DMS79 treated with DMSO at 0.1 percent for 48 hours (cell line): ENCODE measurements around the gene MAD1L1.

Experiments
- DNase-seq: peaks from one replicate; lab custom pipeline; 2025; lab: John Stamatoyannopoulos, UW

Gene MAD1L1

DNA sequence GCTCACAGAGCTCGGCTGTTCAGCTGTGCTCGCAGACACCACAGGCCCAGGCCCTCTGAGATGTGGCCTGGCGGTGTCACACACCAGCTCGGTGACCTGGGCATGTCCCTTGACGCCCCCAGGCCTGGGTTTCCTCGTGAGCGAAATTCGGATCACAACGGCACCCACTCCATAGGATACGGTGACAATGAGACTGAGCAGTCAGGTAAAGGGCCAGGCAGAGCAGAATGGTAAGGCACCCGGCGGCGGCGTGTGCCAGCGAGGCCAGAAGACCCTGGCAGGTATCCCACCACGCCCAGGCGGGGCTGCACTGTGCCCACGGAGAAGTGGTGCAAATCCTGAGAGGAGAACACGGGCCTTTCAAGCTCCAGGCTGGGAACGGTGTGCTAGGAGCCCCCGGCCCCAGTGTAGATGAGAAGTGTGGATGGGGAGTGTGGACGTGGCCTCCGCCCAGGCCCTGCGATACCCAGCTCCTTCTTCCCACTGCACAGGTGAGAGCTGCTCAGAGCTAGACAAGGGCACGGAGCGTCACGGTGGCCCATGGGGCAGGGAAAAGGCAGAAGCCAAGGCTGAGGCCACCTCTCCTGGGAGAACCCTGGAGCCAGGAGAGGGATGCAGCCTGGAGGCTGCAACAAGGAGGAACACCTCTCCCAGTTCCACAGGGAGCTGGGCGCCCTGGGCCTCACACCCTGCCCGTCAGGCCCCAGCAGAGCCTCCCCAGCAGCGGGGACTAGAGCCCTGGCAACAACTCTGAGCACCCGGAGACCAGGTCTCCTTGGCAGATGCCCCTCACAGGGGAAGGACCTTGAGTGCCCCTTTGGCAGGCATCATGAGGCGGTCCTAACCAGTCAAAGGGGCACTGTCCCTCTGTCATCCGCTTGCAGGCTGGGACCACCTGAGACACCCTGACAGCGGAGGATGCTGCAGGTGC lies 219.1 kb downstream of the MAD1L1 start:
- DNase-seq: no peak

DNA sequence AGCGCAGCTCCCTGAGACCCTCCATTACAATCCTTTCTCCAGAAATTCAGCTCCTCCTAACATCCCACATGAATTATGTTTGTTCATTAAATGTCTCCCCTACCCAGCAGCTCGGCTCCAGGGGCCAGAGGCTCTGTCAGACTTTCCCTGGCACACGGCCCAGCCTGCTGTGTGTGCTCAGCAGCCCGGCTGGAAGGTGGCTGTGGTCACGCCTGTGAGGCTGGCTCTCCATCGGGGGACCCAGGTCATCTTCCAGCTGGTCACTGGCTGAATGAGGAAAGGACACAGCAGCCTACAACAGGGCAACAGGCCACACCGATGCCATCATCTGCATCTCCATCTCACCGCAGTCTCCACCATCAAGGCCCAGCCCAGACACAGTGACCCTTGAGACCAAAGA lies 219.8 kb downstream of the MAD1L1 start:
- DNase-seq: peak; percentile 72

- no peak for DNase-seq
These were observed 220.5 kb downstream of the MAD1L1 start for GRCh38 chr7:2012044-2012900.

DNA sequence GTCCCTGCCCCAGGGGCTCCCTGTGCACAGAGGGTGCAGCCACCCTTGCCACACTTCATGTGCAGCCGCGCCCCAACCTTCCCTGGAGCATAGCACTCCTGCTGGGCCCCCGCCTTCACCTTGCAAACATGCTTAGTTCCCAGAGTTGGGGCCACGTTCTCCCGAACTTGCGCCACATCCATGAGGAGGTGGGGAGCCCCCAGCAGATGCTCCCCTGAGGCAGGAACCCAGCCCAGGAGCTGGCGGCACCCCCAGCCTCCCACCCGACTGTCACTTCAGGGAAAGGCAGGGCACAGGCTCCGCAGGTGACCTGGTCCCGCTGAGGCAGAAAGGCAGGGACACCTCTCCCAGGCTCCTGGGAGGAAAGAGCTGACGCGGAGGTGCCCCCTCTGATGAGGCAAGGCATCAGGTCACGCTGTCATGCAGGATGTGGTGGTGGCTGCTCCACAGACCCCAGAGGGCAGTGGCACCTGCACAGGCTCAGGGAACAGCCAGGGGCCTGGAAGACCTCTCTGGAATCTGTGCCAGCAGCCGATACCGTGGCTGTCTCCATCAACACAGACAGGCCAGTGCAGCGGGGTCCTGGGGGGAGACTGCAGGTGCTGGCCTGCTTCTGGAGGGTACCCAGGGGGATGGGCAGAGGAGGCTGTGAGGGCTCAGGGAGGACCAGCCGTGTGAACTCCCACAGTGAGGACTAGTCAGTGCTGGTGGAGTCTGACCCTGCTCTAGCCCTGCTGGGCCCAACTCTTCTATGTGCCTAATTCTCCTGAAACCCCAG lies 221.3 kb downstream of the MAD1L1 start:
- DNase-seq: no peak

GRCh38 chr7:2010551-2011265 lies 222.0 kb downstream of the MAD1L1 start:
- DNase-seq: no peak

DNA sequence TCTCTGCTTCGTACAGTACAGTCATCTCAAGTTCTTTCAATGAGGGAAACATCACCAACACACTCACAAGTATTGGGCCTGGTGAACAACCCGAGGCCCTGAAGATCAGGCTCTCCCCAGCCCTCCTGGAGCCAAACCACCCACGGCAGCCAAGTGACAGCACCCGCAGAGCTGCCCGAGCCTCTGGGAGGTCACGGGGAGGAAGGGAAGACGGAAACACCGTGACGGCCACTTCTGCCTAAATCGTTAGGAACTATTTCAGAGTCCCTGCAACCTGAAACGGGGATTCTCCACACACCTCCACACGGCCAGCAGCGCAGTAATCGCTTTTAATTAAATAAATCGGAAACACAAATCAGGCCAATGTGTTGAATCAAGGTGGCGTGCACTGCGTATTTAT lies 222.6 kb downstream of the MAD1L1 start:
- DNase-seq: no peak

DNA sequence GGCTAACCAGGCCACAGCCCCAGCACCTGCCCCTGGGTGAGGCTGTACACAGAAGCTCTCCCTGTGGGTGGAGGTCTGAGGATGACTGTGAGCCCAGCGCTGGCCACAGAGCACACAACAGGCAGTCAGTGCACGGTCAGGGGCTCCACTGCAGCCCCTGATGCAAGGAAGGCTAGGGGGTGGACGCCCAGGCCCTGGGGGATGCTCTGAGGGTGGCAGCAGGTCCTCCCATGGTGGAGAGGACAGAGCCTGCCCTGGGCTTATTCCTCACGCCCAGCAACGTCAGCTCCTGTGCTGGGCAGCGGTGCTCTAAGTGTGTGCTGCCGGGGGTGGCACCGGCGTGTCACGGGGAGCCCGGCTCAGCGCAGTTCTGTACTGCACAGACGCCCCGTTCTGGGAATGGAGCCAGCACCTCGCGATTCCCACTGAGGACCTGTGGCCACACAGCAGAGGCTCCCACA lies 223.2 kb downstream of the MAD1L1 start:
- peak; percentile 34 for DNase-seq

DNA sequence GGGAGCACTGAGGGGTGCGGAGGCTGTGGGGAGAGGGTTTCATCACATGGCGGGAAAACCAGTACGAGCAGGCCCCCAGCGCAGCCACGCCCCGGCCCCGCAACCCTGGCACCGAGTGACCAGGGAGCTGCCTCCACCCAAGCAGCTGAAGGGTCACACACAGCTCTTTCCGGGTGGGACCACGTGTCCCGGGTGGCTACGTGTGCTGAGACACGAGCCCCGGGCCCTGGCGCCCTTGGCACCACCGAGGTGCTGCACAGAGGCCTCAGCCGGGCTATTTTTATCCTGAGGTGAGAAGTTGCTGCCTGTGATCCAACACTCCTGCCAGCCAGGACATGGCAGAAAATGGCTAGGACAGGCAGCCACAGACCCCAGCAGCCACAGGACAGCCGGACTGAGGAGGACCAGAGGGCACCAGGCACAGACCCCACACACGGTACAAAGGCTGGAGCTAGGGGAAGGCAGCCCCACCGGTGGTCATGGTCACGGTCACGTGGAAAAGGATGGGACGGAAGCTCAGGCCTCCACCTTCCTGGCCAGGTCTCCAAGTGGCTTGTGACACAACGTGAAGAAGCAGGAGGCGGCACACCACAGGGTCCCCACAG lies 223.7 kb downstream of the MAD1L1 start:
- DNase-seq: no peak

DNA sequence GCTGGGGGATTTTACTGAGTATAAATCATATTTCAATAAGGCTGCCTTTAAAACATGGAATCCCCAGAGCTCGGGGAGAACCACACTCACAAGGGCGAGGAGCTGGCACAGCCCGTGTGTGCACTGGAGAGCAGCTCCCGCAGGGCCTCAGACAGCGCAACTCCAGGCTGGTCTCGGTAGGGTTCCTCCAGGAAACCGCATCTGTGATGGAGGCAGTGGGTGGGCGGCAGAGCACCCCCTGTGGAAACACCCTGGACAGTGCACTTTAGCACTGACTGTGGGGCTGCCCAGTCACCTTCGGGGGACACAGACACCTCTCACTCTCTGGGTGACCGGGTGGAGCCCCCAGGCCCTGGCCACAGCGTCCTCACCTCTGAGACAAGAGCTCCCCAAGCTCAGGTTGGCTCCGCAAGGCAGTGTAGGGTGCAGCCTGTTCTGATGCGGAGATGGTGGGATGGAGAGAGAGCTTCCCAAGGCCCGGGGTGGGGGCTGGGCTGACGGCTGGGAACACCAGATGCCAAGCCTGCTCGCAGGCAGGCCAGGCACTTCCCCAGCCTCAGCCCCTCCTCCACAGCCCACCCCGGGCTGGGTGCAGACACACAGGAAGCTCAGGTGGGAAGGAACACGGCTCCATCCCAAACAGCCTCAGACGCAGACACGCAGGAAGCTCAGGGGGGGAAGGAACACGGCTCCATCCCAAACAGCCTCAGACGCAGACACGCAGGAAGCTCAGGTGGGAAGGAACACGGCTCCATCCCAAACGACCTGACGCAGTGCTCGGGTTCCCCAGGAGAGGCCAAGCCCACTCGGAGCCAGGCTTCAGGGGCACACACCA lies 224.4 kb downstream of the MAD1L1 start:
- no peak for DNase-seq

DNA sequence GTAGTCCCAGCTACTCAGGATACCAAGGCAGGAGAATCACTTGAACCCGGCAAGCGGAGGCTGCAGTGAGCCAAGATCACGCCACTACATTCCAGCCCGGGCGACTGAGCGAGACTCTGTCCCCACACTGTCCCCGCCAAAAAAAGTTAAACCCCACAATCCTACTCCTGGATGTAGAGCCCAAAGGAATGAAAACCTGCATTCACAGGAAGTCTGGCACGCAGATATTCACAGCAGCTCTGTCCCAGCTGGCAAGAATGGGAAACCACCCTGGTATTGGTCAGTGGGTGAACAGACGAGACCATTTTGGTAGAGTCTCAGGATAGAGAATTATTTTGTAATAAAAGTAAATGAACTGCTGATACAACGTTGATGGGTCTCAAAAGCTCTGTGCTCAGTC lies 225.2 kb downstream of the MAD1L1 start:
- no peak for DNase-seq

DNA sequence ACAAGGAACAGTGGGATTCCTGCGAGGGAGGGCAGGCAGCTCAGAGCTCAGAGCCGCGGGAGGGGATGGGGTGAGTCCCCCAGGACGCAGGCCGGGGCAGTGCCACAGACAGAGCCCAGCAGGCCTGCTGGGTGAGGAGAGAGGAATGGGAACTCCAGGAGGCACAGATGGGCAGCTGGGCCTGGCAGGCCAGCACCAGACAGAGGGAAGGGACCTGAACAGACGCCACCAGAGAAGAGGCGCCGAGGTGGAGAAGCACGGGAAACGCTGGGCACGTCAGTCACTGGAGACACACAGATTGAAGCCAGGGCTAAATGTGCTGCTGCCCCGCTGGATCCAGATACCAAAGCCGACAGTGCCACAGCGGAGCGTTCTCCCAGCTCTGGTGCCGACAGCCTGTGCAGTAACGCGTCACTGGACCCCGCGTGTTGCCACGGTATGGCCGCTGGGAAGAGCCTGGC lies 225.8 kb downstream of the MAD1L1 start:
- DNase-seq: no peak

- DNase-seq: no peak
These were observed 226.4 kb downstream of the MAD1L1 start for GRCh38 chr7:2006231-2006771.

DNA sequence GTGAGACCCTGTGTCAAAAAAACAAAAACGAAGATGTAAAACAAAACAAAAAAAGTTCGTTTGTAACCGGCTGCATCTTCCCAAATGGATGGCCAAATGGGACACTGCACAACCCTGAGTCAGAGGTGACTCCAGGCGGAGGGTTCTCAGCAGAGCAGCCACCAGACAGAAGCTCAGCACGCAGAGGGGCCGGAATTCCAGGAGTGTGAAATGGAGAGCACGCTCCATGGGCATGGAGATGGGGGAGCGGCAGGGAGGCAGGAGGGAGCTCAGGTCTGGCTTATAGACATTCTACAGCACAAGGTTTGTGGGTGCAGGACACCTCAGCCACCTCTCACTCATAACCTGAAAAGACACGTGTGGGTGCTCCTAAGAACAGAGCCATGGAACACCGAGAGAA lies 227.0 kb downstream of the MAD1L1 start:
- no peak for DNase-seq

- DNase-seq: no peak
These were observed 227.7 kb downstream of the MAD1L1 start for GRCh38 chr7:2004841-2005725.

GRCh38 chr7:2003931-2004812 lies 228.6 kb downstream of the MAD1L1 start:
- no peak for DNase-seq

- DNase-seq: no peak
These were observed 229.3 kb downstream of the MAD1L1 start for GRCh38 chr7:2003451-2003930.
